OCI-M2 (cell line): Measurements from ENCODE around the gene TFEB.

ENCODE experiments used
- DNase-seq: peaks from one replicate; lab custom pipeline; 2025; ENCODE audit not compliant: unreplicated experiment; lab: John Stamatoyannopoulos, UW

TFEB gene

DNA sequence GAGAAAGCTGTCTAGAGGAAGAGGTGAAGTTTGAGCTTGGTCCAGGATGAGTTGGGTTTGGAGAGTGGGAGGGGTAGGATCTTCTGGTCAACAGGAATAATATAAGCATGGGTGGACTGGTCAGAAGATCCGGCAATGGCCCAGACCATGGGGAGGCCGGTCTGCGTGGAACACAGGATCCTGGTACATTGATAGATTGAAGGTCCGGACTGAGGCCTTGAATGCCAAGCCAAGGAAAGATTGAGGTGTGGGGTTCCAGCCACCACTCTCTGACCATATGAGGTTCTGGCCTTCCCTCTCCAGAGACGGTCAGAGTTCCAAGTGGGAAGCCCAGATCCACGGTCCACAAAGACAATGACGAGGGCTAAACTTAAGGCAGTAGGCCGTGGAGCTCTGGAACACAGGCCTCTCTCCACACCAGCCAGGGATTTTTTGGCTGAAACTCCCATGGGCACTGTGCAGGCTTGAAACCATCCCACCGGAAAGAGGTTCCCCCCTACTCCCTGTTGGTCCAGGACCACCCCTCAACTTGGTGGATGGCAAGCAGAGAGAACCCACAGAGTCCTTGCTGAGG, 94.0 kb downstream of the TFEB start:
- no peak for DNase-seq

- no peak for DNase-seq
Measured at GRCh38 chr6:41640426-41640825, 95.0 kb downstream of the TFEB start.

GRCh38 chr6:41639809-41640371, 95.5 kb downstream of the TFEB start:
- DNase-seq: no peak

- no peak for DNase-seq
Measured at GRCh38 chr6:41638935-41639808, 96.2 kb downstream of the TFEB start.

- DNase-seq: no peak
Measured at GRCh38 chr6:41638002-41638934, 97.1 kb downstream of the TFEB start, which contains the start of gene MDFI. Gene MDFI (plus strand): TSS chr6:41638468. CDS start chr6:41638750, 282 bp downstream.

GRCh38 chr6:41637194-41638001, 98.0 kb downstream of the TFEB start:
- no peak for DNase-seq

- DNase-seq: no peak
Measured at GRCh38 chr6:41636833-41637193, 98.6 kb downstream of the TFEB start.

GRCh38 chr6:41635365-41635764, 100.0 kb downstream of the TFEB start:
- DNase-seq: no peak

- DNase-seq: no peak
Measured at GRCh38 chr6:41634657-41635056, 100.8 kb downstream of the TFEB start.
